GM12878 (cell line): Measurements from ENCODE around the gene GUCA1A. TPM values are rescaled to one million over a fixed set of nuclear protein-coding genes. Genes with fewer than 3 reads are reported as not detected.

Experiments used
- ATAC-seq: fragments of 200-7000 bp; cut with Tn5 transposase; 3 replicates; pipeline ENCODE4 v1.9.1; 2020; ENCODE audit warnings: mild to moderate bottlenecking, moderate library complexity
- BruUV-seq: library from RNA; stranded (reverse); fragments of 400-500 nt; replicated peaks from 2 replicates; lab custom pipeline; 2021; lab: Mats Ljungman, UMichigan
- CTCF ChIA-PET: fragments of 300-600 bp; sonication (Branson Sonifier 250); formaldehyde crosslinking; extraction: SDS; loops from one replicate; lab custom pipeline; 2021; ENCODE audit warnings: inconsistent platforms; lab: Yijun Ruan, JAX
- POLR2A ChIA-PET: fragments of 350-600 bp; formaldehyde crosslinking; extraction: SDS; loops from one replicate; lab custom pipeline; 2021; ENCODE audit warnings: inconsistent platforms; lab: Charles Lee
- RAD21 ChIA-PET: fragments of 300-600 bp; sonication (Branson Sonifier 250); formaldehyde crosslinking; loops from one replicate; lab custom pipeline; 2023; ENCODE audit warnings: antibody characterized with exemption; ENCODE audit not compliant: unreplicated experiment; lab: Charles Lee
- SMC1A ChIA-PET: fragments of 300-600 bp; sonication (Branson Sonifier 250); formaldehyde crosslinking; loops from one replicate; lab custom pipeline; 2023; ENCODE audit not compliant: unreplicated experiment, uncharacterized antibody; lab: Charles Lee
- DNase-seq: peaks from one replicate; pipeline ENCODE4 v3.0.0-alpha.2; 2011; ENCODE audit warnings: low read depth, low spot score
- FAIRE-seq: peaks from 3 replicates; lab custom pipeline; 2011; peaks lifted over from hg19 to GRCh38; lab: Jason Lieb, UNC
- H2AFZ ChIP-seq: 2 replicates; pipeline ENCODE4 v1.6.0; 2011; ENCODE audit warnings: low read depth, low read length, control low read depth; ENCODE audit not compliant: control insufficient read depth
- H3K27ac ChIP-seq: 2 replicates; pipeline ENCODE4 v1.5.1; 2011; ENCODE audit warnings: control low read depth; ENCODE audit not compliant: control insufficient read depth, insufficient read depth
- H3K27me3 ChIP-seq, 2 experiments: replicated peaks in 1 of 2; 2 replicates each; pipeline versions ENCODE4 v1.6.0 to v1.6.1; 2011; ENCODE audit warnings: low read length in 1 of 2; ENCODE audit not compliant: control insufficient read depth in 2 of 2, insufficient read depth in 2 of 2
- H3K36me3 ChIP-seq, 2 experiments: 2 replicates each; pipeline ENCODE4 v1.5.1; 2011; ENCODE audit warnings: low read length in 1 of 2; ENCODE audit not compliant: control insufficient read depth in 2 of 2, insufficient read depth in 2 of 2
- H3K4me1 ChIP-seq: 2 replicates; pipeline ENCODE4 v1.6.1; 2011; ENCODE audit warnings: mild to moderate bottlenecking, low read length, moderate library complexity, mixed read lengths; ENCODE audit not compliant: control insufficient read depth, insufficient read depth
- H3K4me2 ChIP-seq: 2 replicates; pipeline ENCODE4 v1.6.0; 2011; ENCODE audit warnings: control low read depth; ENCODE audit not compliant: control insufficient read depth, insufficient read depth
- H3K4me3 ChIP-seq: fragments of 200-600 bp; sonication (generic); 2 replicates; pipeline ENCODE4 v1.5.1; 2016
- H3K79me2 ChIP-seq: 2 replicates; pipeline ENCODE4 v1.6.0; 2011; ENCODE audit warnings: low read length; ENCODE audit not compliant: control insufficient read depth, insufficient read depth
- H3K9ac ChIP-seq: 2 replicates; pipeline ENCODE4 v1.8.0; 2011; ENCODE audit warnings: low read length, control low read depth, mixed read lengths; ENCODE audit not compliant: control insufficient read depth, insufficient read depth
- H3K9me3 ChIP-seq: replicated peaks from 3 replicates; pipeline ENCODE4 v1.5.1; 2011; ENCODE audit warnings: mild to moderate bottlenecking, low read length; ENCODE audit not compliant: control insufficient read depth, insufficient read depth
- H4K20me1 ChIP-seq: 2 replicates; pipeline ENCODE4 v1.6.0; 2011; ENCODE audit not compliant: control insufficient read depth, insufficient read depth
- HDGF ChIP-seq: fragments of 450-650 bp; IDR thresholded peaks from 2 replicates; pipeline ENCODE4 v1.6.1; 2016; ENCODE audit warnings: antibody characterized with exemption
- IRF4 ChIP-seq: IDR thresholded peaks from 2 replicates; pipeline ENCODE4 v1.6.1; 2011; ENCODE audit warnings: low read depth, low read length
- MYB ChIP-seq: fragments of 150-350 bp; IDR thresholded peaks from 2 replicates; pipeline ENCODE4 v1.6.1; 2014; ENCODE audit warnings: mild to moderate bottlenecking, low read depth, low read length, borderline replicate concordance
- NR2C1 ChIP-seq: fragments of 450-650 bp; IDR thresholded peaks from 2 replicates; pipeline ENCODE4 v1.6.1; 2017; ENCODE audit warnings: antibody characterized with exemption, mild to moderate bottlenecking, moderate library complexity
- PAX5 ChIP-seq: IDR thresholded peaks from 2 replicates; pipeline ENCODE4 v1.6.1; 2011; ENCODE audit warnings: low read depth, low read length, borderline replicate concordance
- POLR2AphosphoS2 ChIP-seq: IDR thresholded peaks from 2 replicates; pipeline ENCODE4 v1.6.1; 2011; ENCODE audit warnings: low read depth, mild to moderate bottlenecking, low read length, improper control_type of control experiment, moderate library complexity
- SMARCA5 ChIP-seq: fragments of 450-650 bp; IDR thresholded peaks from 2 replicates; pipeline ENCODE4 v1.6.1; 2017; ENCODE audit warnings: mild to moderate bottlenecking
- SPI1 ChIP-seq: IDR thresholded peaks from 2 replicates; pipeline ENCODE4 v1.6.1; 2011; ENCODE audit warnings: low read depth, mild to moderate bottlenecking, low read length, moderate library complexity, borderline replicate concordance; ENCODE audit not compliant: insufficient read depth
- STAT3 ChIP-seq: IDR thresholded peaks from 2 replicates; pipeline ENCODE4 v1.6.1; 2011; ENCODE audit warnings: low read depth, low read length, improper control_type of control experiment
- YBX1 ChIP-seq: fragments of 450-650 bp; IDR thresholded peaks from 2 replicates; pipeline ENCODE4 v1.6.1; 2016; ENCODE audit warnings: antibody characterized with exemption
- ZNF217 ChIP-seq: fragments of 450-650 bp; IDR thresholded peaks from 2 replicates; pipeline ENCODE4 v1.6.1; 2017; ENCODE audit warnings: antibody characterized with exemption, mild to moderate bottlenecking
- WGBS: methylation state at CpG from one replicate; pipeline ENCODE4 v1.1.6; 2016; ENCODE audit warnings: low lambda C conversion rate; ENCODE audit not compliant: insufficient replicate concordance, insufficient coverage; ENCODE audit errors: missing lambda C conversion rate; 5-methylcytosine and 5-hydroxymethylcytosine counted together
- in situ Hi-C: fragments of 300-500 bp; cut with MboI; formaldehyde crosslinking; loops from 9 replicates; pipeline ENCODE4 v1.14.3; 2018; ENCODE audit warnings: mixed read lengths
- intact Hi-C: fragments of 100-400 bp; cut with micrococcal nuclease; formaldehyde crosslinking; loops from one replicate; pipeline ENCODE4 v1.14.2; 2022; ENCODE audit not compliant: unreplicated experiment
- polyA plus RNA-seq, 11 experiments: library from polyadenylated mRNA; depleted of rRNA in 4 of 11; unstranded in 6 of 11; stranded (reverse) in 5 of 11; fragments of >200 nt; fragmentation: Nextera tagmentation in 4 of 11; fragmentation: Illumina TruSeq in 1 of 11; extraction: Ambion mirVana in 4 of 11; extraction: Trizol in 1 of 11; gene quantifications; 1 replicate in 1 of 11; 2 replicates in 10 of 11; pipeline versions ENCODE4 v1.2.1 to v1.2.3, GENCODE V29; 2011 to 2016; ENCODE audit warnings: inconsistent platforms in 2 of 11, missing spikeins in 2 of 11, low read depth in 1 of 11
- total RNA-seq, 4 experiments: library from RNA; depleted of rRNA in 3 of 4; stranded (reverse); fragments of >200 nt in 3 of 4; fragmentation: Illumina TruSeq in 1 of 4; extraction: Trizol in 1 of 4; gene quantifications; 2 replicates each; pipeline versions ENCODE4 v1.2.1 to v1.2.3, GENCODE V29; 2013 to 2021
- TF ChIP-seq, protein P1 (sequence below): fragments of 450-650 bp; IDR thresholded peaks from 2 replicates; pipeline ENCODE4 v1.6.1; 2018; ENCODE audit warnings: borderline replicate concordance, mild to moderate bottlenecking; ENCODE audit not compliant: partially characterized antibody

The GUCA1A gene
- total and polyA plus RNA-seq, 10 of the 15 experiments (the other 5 are each of a cell fraction or from before 2014, with no cell fraction given): not detected

DNA sequence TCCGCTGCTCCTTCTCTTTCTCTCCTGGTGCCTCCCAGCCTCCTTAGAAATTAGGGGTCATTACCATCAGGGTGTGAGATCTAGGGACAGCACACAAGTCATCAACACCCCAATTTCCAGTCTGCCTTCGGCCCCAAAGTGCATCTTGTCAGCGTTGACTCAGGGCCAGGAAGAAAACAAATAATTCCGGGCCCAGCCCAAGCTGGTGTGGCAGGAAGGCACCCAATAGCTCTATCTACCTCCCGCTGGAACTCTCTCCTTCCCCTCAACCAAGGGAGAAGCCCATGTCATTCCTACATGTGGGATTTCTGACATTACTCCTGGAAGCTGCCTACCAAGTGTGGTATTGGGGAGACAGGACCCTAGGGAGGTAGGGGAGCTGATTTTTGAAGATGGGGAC, 19.2 kb upstream of the GUCA1A start:
- BruUV-seq: no TSS peak

More for the DNA sequence above, 19.2 kb upstream of the GUCA1A start:
- POLR2A ChIA-PET: interaction anchor here (0.5 kb wide), 1 partner anchor 587 kb away, joined by 4 read pairs; no protein-coding TSS in a partner anchor
- no peak overlapping the region for H2AFZ ChIP-seq
- in situ Hi-C loops (no loop called here), intact Hi-C loops (no loop called here)
- RAD21 ChIA-PET: no interaction called here
- H3K9me3 ChIP-seq: no peaks in the 10 kb centered on the region
- DNase-seq (no peak), ATAC-seq (no peak), FAIRE-seq (no peak)
- H3K79me2 ChIP-seq: no peaks in the 10 kb centered on the region
- no peaks in the 10 kb centered on the region for H4K20me1 ChIP-seq
- peaks cover 0 to 2% of the 10 kb centered on the region in 2 experiments; a peak in 2 of 4 replicates for H3K27me3 ChIP-seq
- CTCF ChIA-PET: interaction anchor here (1.0 to 1.4 kb wide), 2 partner anchors 17 to 61 kb away, joined by 3 read pairs; no protein-coding TSS in a partner anchor
- no peak overlapping the region for H3K9ac ChIP-seq
- H3K27ac ChIP-seq: no peak overlapping the region
- H3K36me3 ChIP-seq: no peaks in the 10 kb centered on the region
- WGBS: 39% methylated on average over 5 of the region's 5 CpGs
- TF ChIP-seq MYB (no peak), POLR2AphosphoS2 (no peak), ZNF217 (no peak), STAT3 (no peak), PAX5 (no peak), IRF4 (no peak), HDGF (no peak), SMARCA5 (no peak), SPI1 (no peak), YBX1 (no peak), NR2C1 (no peak)
- TF ChIP-seq, protein P1, sequence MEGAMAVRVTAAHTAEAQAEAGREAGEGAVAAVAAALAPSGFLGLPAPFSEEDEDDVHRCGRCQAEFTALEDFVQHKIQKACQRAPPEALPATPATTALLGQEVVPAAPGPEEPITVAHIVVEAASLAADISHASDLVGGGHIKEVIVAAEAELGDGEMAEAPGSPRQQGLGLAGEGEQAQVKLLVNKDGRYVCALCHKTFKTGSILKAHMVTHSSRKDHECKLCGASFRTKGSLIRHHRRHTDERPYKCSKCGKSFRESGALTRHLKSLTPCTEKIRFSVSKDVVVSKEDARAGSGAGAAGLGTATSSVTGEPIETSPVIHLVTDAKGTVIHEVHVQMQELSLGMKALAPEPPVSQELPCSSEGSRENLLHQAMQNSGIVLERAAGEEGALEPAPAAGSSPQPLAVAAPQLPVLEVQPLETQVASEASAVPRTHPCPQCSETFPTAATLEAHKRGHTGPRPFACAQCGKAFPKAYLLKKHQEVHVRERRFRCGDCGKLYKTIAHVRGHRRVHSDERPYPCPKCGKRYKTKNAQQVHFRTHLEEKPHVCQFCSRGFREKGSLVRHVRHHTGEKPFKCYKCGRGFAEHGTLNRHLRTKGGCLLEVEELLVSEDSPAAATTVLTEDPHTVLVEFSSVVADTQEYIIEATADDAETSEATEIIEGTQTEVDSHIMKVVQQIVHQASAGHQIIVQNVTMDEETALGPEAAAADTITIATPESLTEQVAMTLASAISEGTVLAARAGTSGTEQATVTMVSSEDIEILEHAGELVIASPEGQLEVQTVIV: no peak
- SMC1A ChIA-PET: interaction anchor here (1.0 kb wide), 1 partner anchor 17 kb away, joined by 5 read pairs; no protein-coding TSS in a partner anchor
- no peak overlapping the region for H3K4me3 ChIP-seq
- H3K4me1 ChIP-seq: no peaks in the 10 kb centered on the region
- no peak overlapping the region for H3K4me2 ChIP-seq
